Activated T-helper 17 cell treated with anti-CD3 and anti-CD28 coated beads, Interleukin-2, amount 50 U/mL, for 72 hours (primary cell): Measurements from ENCODE around the gene USP49. TPM values are rescaled to one million over a fixed set of nuclear protein-coding genes. Genes with fewer than 3 reads are reported as not detected.
A peak's percentile ranks its signal among the peaks of the same experiment; 100 is the strongest.
"Not testable (repeated sequence)": the region's sequence is repeated elsewhere in the genome, so short reads cannot be mapped to it uniquely, and the experiment has no call there.

Experiments used
- ATAC-seq: fragments of 150-1000 bp; cut with Tn5 transposase; replicated peaks from 2 replicates; pipeline ENCODE4 v1.10.0; 2021; ENCODE audit warnings: mild to moderate bottlenecking, moderate library complexity
- H3K27ac Mint-ChIP-seq: one replicate; pipeline ENCODE4 v1.8.0; 2022; ENCODE audit warnings: mixed read lengths
- H3K27me3 Mint-ChIP-seq: one replicate; pipeline ENCODE4 v1.8.0; 2022; ENCODE audit warnings: mixed read lengths
- H3K36me3 Mint-ChIP-seq: one replicate; pipeline ENCODE4 v1.8.0; 2022; ENCODE audit warnings: low read depth, mild to moderate bottlenecking, mixed read lengths
- H3K4me1 Mint-ChIP-seq: one replicate; pipeline ENCODE4 v1.8.0; 2022; ENCODE audit warnings: mixed read lengths
- H3K4me3 Mint-ChIP-seq: one replicate; pipeline ENCODE4 v1.8.0; 2022; ENCODE audit warnings: mild to moderate bottlenecking, mixed read lengths
- H3K9me3 Mint-ChIP-seq: one replicate; pipeline ENCODE4 v1.8.0; 2022; ENCODE audit warnings: mixed read lengths
- total RNA-seq, 2 donors: library from RNA; stranded (reverse); gene quantifications; one replicate each; pipeline ENCODE4 v1.2.3, GENCODE V29; 2022

USP49 gene
- 10 to 100 TPM in 1 of 2 donors, 1 to 10 TPM in 1; 8.0 to 12.0 TPM for total RNA-seq

DNA sequence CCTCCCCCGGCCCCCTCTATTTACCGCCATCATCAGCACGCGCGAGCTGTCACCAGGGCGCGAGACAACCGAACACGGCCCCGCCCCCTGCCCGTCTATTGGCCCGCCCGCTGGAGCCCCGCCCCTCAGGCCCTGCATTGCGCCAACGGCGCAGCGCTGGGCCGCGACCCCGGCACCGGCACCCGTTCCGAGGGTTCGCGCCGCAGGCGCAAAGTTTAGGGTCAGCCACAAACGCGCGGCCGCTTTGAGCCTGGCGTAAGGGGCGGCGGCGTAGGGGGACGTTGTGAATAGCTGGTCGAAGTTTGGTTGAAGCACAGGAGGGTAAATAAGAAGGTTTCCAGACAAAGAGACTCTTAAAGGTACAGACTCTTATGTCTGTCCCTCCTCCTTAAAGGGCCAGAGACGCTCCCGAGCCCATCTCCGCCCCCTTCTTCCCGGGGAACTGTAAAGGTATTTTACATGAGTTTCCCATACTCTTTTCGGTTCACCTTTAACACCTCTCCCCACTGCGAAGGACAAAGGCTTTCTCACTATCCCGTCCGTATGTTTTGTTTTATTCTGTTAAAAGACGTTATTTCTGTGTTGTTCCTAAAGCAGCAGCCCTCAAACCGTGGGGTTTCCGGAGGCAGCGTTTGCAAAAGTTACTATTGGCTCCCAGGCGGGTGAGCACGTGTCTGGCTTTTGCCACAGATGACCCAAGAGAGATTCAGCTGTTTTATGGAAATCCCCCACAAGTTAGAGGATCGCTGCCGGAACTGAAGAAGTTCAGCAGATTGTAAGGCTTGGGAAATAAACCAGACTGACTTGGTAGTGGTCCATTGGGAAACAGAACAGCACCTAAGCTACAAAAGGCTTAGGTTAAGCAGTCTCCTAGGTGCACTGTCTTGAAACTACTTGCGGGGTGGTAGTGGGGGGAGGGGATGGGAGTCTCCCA lies at the start of gene USP49:
TSS of gene USP49 (minus strand) at position 76 of the 934 bp plus-strand sequence. CDS start 88,392 bp downstream, outside the sequence.
- peaks cover 10% of the 10 kb centered on the region for H3K4me1 Mint-ChIP-seq
- H3K36me3 Mint-ChIP-seq: peaks cover 7% of the 10 kb centered on the region
- peak within 1 kb of the TSS; percentile 93 for H3K27ac Mint-ChIP-seq
- peak; percentile 96 for ATAC-seq
- no peak within 1 kb of the TSS for H3K4me3 Mint-ChIP-seq
- no peaks in the 10 kb centered on the region for H3K9me3 Mint-ChIP-seq
- no peaks in the 10 kb centered on the region for H3K27me3 Mint-ChIP-seq

DNA sequence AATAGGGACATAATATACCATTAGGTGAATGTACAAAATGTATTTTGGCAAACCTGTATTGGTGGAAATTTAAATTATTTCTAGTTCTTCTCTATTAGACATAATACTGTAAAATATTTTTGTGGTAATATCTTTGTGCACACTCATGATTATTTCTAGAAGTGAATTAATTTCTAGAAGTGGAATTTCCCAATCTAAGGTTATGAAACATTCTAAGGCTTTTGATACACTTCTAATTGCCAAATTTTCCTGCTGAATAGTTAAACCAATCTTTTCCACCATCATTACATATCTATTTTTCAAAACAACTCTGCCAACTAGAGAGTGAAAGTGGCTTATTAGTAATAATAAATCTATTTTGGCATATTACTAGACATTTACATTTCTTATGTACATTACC lies 48.3 kb upstream of the USP49 start:
- H3K36me3 Mint-ChIP-seq: peaks cover 34% of the 10 kb centered on the region
- H3K27ac Mint-ChIP-seq: no peak overlapping the region
- no peaks in the 10 kb centered on the region for H3K27me3 Mint-ChIP-seq
- H3K9me3 Mint-ChIP-seq: no peaks in the 10 kb centered on the region
- H3K4me3 Mint-ChIP-seq: peak overlapping the region; percentile 94
- peaks cover 25% of the 10 kb centered on the region for H3K4me1 Mint-ChIP-seq
- no peak for ATAC-seq

DNA sequence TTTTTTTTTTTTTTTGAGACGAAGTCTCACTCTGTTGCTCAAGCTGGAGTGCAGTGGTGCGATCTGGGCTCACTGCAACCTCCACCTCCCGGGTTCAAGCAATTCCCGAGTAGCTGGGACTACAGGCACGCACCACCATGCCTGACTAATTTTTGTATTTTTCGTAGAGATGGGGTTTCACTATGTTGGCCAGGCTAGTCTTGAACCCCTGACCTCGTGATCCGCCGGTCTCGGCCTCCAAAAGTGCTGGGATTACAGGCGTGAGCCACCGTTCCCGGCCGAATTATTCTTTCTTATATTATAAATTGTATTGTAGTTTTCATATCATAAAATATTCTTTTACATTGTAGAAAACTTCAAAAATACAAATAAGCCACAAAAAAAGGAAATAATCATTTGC lies 47.7 kb upstream of the USP49 start:
- peak overlapping the region; percentile 94 for H3K4me3 Mint-ChIP-seq
- not testable (repeated sequence) for ATAC-seq, H3K27me3 Mint-ChIP-seq, H3K9me3 Mint-ChIP-seq
- H3K27ac Mint-ChIP-seq: peak overlapping the region; percentile 94
- H3K4me1 Mint-ChIP-seq: peaks cover 21% of the 10 kb centered on the region
- H3K36me3 Mint-ChIP-seq: peaks cover 40% of the 10 kb centered on the region

DNA sequence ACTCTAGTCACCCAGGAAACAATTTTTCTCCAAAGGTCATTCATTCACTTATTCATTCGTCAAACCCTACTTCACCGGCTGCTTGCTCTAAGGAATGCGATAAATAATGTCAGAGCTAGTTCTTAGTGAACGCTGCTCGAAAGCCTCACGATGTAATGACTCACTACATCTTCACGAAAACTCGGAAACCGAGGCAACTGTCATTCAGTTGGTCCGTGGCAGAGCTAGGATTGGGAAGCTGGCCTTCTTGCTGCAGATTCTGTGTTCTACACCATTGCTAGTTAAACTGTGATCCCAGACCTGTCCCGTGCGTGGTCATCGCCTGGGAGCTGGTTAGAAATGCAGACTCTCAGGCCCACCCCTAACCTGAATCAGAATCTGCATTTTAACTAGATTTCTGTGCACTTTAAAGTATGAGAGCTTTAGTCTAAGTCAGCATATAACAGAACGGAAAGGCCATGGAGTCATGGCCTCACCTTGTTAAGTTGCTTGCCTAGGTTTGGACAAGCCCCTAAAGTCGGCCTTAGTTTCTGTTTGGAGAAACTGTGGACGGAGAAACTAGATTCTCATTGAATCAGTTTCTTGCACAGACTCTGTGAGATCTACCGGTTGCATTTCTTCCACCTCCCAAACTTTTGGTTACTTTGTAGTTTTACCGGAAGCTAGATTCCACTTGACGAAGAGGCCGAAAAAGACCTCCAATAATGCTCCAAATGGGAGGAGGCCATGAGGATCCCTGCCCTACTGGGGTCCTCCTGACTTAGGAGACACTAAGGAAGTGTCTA lies 47.1 kb upstream of the USP49 start:
- Mint-ChIP-seq H3K4me1 (peaks cover 20% of the 10 kb centered on the region), H3K27ac (peak overlapping the region; percentile 94), H3K27me3 (no peaks in the 10 kb centered on the region), H3K9me3 (no peaks in the 10 kb centered on the region), H3K4me3 (peak overlapping the region; percentile 94), H3K36me3 (peaks cover 46% of the 10 kb centered on the region)
- peak; percentile 50 for ATAC-seq

DNA sequence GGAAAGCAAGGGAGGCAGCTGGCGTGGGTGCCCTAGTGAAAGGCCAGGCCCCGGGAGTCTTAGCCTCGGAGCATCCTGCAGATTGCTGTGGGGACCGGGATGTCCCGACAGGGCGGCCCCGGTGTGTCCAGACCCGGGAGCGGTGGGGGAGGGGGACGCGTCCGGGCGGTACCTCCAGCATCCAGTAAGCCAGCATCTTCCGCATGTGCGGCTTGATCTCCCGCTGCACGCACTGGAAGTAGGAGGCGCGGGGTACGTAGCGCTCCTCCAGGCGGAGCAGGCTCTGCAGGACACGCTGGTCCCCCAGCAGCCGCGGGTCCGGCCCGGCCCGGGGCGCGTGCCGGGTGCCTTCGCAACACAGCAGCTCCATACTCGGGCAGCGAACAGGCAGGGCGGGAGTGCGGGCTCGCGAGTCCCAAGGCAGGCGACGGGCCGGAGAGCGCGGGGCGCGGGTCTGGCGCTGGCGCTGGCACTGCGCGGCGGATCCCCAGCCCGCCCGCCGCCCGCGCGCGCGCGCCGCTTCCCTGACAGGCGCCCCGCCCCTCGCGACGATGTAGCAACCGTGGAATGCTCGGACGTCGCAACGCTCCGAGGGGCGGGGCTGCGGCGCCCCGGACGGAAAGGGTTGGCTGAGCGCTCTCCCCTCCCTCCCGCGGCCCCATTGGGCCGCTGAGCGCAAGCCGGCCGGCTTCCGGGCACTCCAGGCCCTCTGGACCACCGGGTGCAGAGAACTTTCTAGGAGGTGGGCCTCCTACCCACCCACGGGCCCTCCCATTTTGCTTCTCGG lies 46.3 kb upstream of the USP49 start, which contains the start of gene CCND3:
TSS of gene CCND3 (minus strand) at position 529 of the 787 bp plus-strand sequence. CDS start at position 370, 159 bp downstream.
- Mint-ChIP-seq H3K4me3 (peak within 1 kb of the TSS; percentile 94), H3K36me3 (peaks cover 54% of the 10 kb centered on the region), H3K4me1 (peaks cover 25% of the 10 kb centered on the region), H3K27ac (peak within 1 kb of the TSS; percentile 94), H3K27me3 (no peaks in the 10 kb centered on the region), H3K9me3 (no peaks in the 10 kb centered on the region)
- peak; percentile 87 for ATAC-seq

DNA sequence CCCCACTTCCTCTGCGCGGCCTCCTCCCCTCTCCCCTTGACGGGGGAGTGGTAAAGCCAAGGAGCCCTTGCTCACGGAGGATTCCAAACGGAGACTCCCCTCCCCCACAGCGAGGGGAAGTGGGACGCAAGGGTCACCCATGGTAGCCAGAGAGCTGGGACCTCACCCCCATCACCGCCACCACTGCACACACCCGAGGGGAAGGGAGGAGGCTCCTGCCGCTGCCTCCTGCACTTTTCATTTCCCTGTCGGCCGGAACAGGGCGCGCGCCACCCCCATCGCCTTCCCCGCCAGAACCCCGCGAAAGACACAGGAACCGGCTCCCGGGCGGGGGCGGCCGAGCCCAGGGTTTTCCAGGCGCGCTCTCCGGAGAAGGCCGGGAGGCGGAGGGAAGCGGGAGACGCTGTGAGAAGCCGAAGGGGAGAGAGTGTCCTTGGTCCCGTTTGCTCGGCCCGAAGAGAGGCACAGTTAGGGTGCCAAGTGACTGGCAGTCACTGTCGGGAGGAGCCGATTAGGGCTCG lies 45.6 kb upstream of the USP49 start:
- no peak for ATAC-seq
- Mint-ChIP-seq H3K9me3 (no peaks in the 10 kb centered on the region), H3K27me3 (no peaks in the 10 kb centered on the region), H3K4me3 (peak overlapping the region; percentile 94), H3K4me1 (peaks cover 31% of the 10 kb centered on the region), H3K27ac (peak overlapping the region; percentile 91), H3K36me3 (peaks cover 60% of the 10 kb centered on the region)

DNA sequence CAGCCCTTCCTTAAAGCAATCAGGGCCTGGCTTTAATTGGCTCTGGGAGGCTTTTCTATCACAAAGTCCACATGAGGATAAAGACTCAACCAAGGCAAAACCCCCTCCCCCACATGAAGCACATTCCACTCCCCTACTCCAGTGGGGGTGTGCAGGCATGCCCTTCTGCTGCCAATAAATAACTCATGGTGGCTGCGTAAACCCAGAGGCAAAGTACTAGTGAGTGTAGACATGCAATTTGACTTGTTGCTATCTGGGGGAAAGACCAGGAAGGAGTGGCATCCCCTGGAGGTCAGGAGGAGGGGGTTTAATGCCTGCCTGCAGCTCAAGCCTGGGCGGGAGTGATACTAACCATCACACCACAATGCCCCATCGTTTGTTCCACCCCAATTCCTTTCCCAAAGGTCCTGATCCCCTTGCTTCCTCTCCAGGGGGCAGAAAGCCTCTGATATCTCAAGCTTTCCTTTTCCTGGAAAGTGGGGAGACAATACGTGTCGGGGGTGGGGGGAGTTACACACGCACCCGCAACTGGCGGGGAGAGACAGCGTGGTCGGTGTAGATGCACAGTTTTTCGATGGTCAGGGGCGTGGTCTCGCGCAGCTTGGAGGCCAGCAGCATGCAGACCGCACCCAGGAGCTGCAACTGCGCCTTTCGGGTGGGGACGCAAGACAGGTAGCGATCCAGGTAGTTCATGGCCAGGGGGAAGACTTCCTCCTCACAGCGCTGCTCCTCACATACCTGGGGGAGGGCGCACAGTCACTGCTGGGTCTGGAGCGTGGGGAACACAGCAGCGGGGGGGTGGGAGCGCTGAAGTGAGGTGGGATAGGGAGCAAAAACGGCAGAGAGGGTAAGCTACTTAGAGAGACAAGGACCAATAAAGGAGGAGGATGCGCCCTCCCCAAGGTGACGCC lies 44.9 kb upstream of the USP49 start:
- peaks cover 32% of the 10 kb centered on the region for H3K4me1 Mint-ChIP-seq
- no peaks in the 10 kb centered on the region for H3K9me3 Mint-ChIP-seq
- H3K4me3 Mint-ChIP-seq: peak overlapping the region; percentile 94
- H3K27ac Mint-ChIP-seq: peak overlapping the region; percentile 91
- peaks cover 67% of the 10 kb centered on the region for H3K36me3 Mint-ChIP-seq
- ATAC-seq: peak; percentile 8
- no peaks in the 10 kb centered on the region for H3K27me3 Mint-ChIP-seq

DNA sequence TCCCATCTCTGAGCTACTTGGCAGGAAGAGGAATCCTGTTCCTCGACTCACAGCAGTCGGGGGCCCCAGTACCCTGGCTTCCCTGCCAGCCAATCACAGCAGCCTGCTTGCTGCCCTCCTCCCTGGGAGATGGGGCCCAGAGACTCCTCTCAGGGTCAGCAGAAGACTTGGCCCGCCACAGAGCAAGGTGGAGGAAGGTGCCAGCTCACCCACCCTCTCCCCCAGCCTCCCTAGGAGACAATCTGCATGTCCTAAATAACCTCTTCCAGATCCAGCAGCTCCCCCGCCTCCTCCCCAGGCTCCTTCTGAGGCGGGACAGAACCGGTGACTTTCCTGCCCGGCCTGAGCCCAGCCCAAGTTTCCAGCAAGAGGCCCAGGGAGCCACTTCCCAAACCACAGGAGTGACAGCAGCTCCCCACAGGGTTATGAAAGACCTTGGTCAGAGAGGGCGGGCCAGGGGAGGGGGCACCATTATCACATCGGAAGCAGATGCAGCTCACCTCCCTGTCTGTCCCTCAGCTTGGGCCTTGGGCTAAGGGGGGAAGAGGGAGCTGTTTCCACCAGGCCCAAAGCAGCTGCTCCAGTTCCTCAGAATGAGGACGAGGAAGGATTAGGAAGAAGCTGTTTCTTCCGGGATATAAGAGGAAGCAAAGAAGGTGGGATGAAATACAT lies 44.1 kb upstream of the USP49 start:
- peaks cover 37% of the 10 kb centered on the region for H3K4me1 Mint-ChIP-seq
- H3K36me3 Mint-ChIP-seq: peaks cover 75% of the 10 kb centered on the region

DNA sequence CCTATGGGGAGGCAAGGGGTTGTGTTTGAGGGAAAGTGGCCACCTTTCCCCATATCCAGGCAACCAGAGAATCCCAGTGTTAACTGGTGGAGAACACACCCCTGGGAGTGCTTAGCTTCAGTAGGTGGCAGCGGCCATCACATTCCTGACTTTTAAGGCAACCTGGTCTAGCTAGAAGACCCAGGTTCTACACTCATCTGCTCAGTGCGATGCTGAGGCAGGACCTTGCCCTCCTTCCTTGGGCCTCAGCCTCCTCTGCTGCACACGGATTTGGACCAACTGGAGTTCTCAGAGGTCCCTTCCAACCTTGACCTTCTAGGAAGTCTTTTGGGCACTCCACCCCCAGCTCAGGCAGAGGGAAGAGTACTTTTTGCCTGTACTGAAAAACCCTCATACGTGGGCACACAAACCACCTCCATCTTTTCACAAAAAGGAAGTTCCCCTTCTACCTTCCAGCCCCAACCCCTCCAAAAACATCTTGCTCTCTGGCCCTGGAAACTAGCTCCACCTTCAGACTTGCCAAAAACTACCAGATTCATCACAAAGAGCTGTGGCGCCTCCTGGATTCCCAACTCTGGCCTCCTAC lies 43.5 kb upstream of the USP49 start:
- Mint-ChIP-seq H3K27me3 (no peaks in the 10 kb centered on the region), H3K4me1 (peaks cover 37% of the 10 kb centered on the region), H3K4me3 (peak overlapping the region; percentile 94), H3K36me3 (peaks cover 82% of the 10 kb centered on the region), H3K9me3 (no peaks in the 10 kb centered on the region), H3K27ac (peak overlapping the region; percentile 91)
- no peak for ATAC-seq

More for the DNA sequence above, 44.1 kb upstream of the USP49 start:
- Mint-ChIP-seq H3K27me3 (no peaks in the 10 kb centered on the region), H3K27ac (peak overlapping the region; percentile 91), H3K9me3 (no peaks in the 10 kb centered on the region), H3K4me3 (peak overlapping the region; percentile 94)
- ATAC-seq: peak; percentile 15

DNA sequence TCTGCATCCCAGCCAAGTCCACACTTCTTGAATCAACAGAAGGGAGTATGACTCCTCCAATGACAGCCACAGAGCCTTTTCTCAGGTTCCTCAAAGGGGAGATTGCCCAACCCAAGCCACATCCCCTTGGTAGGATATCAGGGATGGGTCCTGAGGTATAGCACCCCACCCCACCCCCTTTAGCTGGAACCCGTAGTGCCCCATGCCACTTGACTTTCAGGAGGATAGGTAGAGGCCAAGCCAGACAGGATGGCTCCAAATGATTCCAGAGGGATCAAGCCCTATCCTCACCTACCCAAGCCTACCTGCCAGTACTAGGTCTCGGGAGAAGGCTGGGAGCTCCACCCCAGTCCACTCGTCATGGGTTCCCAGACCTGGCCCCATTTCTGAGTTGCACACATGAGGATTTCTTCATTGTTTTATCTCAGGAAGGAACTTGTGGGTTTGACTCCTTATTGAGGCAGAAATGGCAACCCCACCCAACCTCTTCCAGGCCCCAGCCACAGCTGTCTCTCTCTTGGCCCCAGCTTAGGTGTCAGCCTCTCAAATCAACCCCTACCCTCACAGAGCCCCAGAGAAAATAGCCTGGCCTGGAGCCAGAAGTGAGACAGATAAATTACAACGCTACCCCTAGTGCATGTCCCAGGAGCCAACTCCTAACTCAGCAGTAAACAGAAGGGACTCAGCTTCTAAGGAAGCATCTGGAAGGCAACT lies 42.8 kb upstream of the USP49 start:
- Mint-ChIP-seq H3K36me3 (peaks cover 88% of the 10 kb centered on the region), H3K9me3 (no peaks in the 10 kb centered on the region), H3K4me1 (peaks cover 39% of the 10 kb centered on the region), H3K27ac (peak overlapping the region; percentile 91), H3K27me3 (no peaks in the 10 kb centered on the region), H3K4me3 (peak overlapping the region; percentile 94)
- ATAC-seq: no peak

DNA sequence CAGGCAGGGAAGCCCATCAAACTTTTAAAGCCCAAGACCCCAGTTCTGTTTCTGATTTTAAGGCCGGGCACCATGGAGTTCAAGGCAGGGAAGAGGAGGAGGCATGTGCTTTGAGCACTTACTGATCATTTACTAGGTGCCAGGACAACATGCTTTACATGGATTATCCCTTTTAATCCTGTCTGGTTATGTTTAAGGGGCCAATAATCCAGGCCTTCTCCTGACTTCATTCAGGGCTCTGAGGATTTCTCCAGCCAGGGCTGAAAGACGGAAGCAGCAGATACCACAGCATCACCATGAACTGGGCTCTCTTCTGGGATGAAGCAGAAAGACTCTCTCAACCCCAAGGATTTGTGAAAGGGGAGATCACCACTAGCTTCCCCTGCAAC lies 42.3 kb upstream of the USP49 start:
- Mint-ChIP-seq H3K27ac (peak overlapping the region; percentile 91), H3K4me3 (peak overlapping the region; percentile 94), H3K36me3 (peaks cover 94% of the 10 kb centered on the region), H3K9me3 (no peaks in the 10 kb centered on the region), H3K27me3 (no peaks in the 10 kb centered on the region), H3K4me1 (peaks cover 41% of the 10 kb centered on the region)
- ATAC-seq: no peak
